ENCODE results near the gene KCNV2.

KCNV2 gene

DNA sequence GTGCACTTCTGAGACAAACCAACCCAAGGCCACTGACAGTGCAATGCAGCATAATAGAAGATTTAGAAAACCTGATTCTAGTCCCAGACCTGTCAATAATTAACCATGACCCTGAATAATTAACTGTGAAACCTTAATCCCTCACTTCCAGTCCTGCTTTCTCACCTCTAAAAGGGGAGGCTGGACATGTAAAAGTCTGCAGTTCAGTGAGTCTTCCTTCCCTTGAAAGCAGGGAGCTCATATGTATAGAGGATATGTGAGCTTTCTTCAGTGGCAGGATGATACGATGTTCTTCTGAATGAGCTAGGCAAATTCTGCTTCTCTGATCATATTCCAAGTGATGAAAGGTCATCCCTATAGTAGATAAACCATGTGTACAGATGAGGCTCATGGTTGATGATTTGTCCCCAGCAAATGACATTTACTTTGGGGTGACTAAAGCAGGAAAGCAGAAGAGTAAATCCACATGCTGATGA, 2.9 kb downstream of the KCNV2 start:
- no peak for DNase-seq (ENCODE audit: low spot score)

- no peak for DNase-seq (ENCODE audit: low spot score)
Observed at GRCh38 chr9:2722715-2723114, 5.4 kb downstream of the KCNV2 start.

DNA sequence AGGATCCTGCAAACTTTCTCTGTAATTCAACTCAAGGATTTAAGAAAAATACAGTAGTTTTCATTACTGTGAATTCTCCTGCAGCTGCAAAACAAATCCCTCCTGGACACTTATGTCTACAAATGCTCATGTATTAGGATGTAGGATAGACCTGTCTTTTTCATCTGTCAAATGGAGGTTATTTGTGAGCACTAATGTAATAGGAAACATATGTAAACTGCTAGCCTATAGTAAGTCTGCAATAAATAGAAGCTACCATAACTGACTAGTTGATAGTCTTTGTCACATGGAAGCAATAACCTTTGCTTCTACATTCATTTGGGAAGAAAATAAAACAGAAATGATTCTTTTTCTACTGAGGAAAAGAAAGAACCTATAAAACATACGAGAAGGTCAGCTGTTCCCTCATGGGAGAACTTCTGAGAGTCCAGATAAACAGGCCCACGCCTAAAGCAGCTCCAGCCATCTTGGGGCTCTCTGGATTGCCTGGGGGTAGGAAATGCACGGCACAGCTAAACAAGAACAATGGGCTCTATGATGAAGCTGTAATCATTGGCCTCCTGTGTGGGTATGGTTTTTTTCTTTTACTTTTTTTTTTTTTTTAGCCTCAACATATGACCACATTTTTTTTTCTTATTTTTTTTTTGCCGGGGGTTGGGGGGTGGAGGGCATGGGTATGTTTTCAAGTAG, 6.2 kb downstream of the KCNV2 start:
- no peak for DNase-seq (ENCODE audit: low spot score)

DNA sequence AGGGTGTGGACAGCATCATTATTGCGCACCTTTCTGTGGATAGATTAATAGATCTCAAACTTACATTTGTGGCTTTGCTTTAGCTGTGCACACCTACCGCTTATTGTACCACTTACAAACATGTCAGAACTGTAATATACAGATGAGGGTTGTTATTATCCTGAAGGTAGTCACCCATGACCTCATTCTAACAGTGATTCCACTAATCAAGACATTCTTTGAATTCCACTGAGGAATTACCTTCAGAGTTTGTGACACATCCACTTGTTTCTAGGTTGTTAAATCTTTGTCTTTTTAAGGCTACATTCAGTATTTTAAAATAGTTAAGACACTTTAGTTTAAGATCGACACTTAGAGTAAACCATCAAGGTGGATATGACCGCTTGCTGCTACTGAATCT, 7.8 kb downstream of the KCNV2 start:
- no peak for DNase-seq (ENCODE audit: low spot score)

DNA sequence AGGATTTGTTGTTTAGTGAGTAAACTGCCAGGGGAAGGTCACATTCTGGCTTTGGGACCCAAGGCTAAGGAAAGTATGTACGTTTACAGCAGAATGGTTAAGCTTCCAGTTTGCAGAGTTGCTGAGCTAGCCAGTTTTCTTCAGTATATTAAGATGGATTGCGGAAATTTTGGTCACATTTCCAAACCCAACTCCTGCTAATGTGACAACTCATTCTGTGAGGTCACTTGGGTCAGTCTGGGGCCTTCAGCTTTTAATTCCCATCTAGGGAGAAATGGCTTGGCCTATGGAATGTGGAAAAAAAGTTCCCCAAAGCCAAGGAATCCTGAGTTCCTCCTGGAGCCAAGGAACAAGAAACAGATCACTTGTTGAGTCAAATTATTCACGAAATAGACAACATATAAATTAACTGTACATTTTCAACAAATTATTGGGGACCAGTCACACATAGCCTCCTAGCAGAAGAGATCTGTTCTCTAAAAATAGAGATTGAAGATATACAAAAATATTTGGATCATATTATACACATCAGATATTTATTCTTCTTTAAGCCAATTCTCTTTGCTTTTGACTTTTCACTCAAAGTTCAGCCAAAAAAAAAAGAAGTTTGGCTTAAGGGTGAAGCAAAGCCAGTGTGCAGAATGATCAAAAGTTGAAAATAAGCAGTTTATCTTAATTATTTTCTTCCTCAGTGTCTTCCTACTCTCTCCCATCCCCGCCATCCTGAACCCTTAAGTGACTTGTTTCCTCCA, 8.8 kb downstream of the KCNV2 start:
- DNase-seq (ENCODE audit: low spot score), result no peak

- DNase-seq (ENCODE audit: low spot score), result no peak
Observed at GRCh38 chr9:2726650-2727340, 9.5 kb downstream of the KCNV2 start.

GRCh38 chr9:2727374-2727773, 10.1 kb downstream of the KCNV2 start:
- no peak for DNase-seq (ENCODE audit: low spot score)

GRCh38 chr9:2727966-2728613, 10.8 kb downstream of the KCNV2 start:
- DNase-seq (ENCODE audit: low spot score), result peak; percentile 44

GRCh38 chr9:2729003-2729402, 11.7 kb downstream of the KCNV2 start:
- no peak for DNase-seq (ENCODE audit: low spot score)

DNA sequence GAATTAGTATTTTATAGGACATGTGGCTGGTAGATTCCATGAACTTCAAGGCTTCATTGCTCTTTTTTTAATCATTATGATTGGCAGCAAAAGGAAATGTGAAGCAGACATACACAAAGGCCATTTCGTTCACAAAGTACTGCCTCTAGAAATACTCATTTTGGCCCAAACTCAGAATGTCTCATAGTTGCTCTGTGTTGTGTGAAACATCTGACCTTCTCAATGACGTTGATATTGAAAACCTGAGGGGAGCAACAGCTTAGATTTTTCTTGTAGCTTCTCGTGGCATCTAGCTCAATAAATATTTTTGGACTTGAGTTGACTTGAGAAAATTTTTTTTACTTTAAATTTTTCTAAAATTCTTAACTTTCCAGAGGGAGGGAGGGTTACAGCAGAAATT, 12.4 kb downstream of the KCNV2 start:
- no peak for DNase-seq (ENCODE audit: low spot score)

- no peak for DNase-seq (ENCODE audit: low spot score)
Observed at GRCh38 chr9:2730971-2731370, 13.7 kb downstream of the KCNV2 start.

GRCh38 chr9:2732492-2732891, 15.2 kb downstream of the KCNV2 start:
- DNase-seq (ENCODE audit: low spot score), result no peak

DNA sequence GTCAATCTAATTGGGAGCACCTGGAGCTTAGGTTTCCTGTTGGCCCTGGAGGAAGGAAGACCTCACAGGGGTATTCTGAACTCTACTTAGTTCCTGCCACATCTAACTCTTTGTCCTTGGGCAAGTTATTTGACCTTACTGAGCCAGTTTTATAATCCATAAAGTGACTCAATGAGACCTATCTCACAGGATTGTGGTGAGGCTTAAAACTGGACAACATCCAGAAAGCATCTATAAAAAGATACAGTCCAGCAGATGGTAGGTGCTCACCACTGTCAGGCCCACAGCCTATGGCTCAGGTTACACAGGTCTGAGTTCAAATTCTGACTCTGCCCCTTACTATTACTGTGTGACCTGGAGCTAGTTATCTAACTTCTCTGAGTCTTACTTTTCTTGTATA, 23.3 kb downstream of the KCNV2 start:
- no peak for DNase-seq (ENCODE audit: low spot score)

DNA sequence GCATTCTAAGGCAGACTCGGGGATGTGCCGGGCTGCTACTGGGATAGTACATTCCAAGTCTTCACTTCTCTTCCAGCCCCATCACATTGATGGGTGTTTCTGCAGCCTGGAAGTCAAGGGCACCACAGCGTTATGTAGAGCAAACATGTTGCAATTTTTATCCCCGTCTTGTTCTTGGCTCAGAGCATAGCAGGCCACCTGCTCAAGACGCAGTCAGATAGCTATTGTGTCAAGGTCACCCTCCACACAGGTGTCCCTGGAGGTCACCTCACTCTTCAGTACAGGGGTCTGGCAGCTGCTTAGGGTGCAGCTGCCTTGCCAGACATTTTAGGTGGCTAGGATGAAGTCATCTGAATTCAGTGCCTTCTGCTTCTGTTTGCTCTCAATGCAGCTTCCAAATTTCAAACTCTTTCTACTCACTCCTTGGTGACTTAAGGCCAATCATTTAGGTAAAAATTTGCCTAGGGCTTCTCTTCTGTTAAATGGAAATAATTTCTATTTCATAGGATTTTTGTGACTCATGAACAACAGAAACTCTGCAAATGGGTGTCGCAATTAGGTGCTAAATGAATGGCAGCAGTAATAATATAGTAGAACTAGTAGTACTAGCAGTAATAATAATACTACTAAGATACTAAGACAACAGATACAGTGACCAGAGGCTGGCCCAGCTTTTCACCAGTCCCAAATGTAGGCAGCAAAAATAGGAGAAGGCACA, 24.3 kb downstream of the KCNV2 start:
- no peak for DNase-seq (ENCODE audit: low spot score)

- DNase-seq (ENCODE audit: low spot score), result no peak
Observed at GRCh38 chr9:2742214-2742613, 24.9 kb downstream of the KCNV2 start.

- DNase-seq (ENCODE audit: low spot score), result no peak
Observed at GRCh38 chr9:2743937-2744529, 26.7 kb downstream of the KCNV2 start.

DNA sequence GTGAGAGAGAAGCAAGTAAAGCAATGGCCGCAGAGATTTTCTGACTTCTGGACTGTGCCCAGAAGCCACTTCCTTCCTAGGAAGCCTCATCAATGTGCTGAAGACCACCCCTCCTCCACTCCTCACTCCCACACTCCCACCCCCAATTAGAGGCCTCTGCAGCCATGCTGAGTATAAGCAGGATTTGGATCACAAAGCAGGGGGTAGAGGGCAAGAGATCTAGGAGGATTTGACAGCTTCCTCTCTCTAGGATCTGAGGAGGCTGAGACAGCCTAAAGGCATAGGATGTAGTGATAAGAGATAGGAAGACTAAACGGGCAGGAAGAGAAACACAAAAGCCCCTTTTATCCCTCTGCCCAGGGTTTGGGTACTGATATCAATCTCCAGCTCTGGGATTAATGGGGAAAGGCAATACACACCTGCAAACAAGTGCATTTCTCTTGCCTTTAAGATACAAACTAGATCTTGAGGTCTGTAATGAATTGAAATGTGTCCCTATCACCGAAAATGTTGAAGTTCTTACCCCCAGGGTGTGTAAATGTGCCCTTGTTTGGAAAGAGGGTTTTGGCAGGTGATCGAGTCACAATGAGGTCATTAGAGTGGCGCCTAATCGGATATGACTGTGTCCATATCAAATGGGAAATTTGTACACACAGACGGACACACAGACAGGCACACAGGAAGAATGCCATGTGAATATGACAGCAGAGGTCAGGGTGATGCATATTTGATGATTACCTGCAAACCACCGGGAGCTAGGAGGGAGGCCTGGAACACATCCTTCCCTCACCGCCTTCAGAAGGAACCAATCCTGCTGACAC, 28.5 kb downstream of the KCNV2 start:
- DNase-seq (ENCODE audit: low spot score), result no peak

- DNase-seq (ENCODE audit: low spot score), result no peak
Observed at GRCh38 chr9:2749485-2749884, 32.2 kb downstream of the KCNV2 start.

DNA sequence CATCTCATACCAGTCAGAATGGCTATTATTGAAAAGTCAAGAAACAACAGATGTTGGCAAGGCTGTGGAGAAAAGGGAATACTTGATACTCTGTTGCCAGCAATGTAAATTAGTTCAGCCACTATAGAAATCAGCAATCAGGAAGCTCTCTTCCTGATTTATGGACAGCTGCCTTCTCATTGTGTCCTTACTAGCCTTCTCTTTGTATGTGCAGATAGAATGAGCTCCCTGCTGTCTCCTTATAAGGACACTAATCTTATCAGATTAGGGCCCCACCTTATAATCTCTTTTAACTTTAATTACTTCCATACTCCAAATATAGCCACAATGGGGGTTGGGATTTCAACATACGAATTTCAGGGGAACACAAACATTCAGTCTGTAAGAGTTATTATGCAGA, 38.0 kb downstream of the KCNV2 start:
- DNase-seq (ENCODE audit: low spot score), result no peak

DNA sequence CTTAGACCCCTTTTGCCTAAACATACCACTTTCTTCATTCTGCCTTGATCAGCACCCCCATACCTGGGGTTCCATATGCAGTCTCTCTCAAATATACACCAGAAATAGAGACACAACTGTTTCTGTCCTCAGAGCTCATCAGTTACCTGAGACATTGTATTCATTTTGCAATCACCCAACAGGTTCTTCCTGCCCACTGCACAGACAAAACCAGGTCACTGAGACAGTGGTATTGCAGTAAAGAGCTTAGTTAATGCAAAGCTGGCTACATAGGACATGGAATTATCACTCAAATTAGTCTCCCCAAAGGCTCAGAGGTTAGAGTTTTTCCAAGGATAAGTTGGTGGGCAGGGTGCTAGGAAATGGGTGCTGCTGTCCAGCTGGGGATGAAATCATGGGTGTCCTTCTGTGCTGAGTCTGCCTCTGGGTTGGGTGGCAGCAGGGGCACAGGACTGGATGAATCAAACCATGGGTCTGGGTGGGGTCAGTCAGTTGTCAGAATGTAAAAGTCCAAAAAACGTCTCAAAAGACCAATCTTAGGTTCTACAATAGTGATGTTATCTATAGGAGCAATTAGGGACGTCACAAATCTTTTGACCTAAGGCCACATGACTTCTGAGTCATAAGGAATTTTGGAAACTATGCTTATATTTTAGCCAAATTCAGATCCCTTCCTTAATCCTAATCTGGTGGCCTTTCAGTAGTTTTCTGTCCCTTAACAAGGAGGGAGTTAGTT, 41.0 kb downstream of the KCNV2 start:
- DNase-seq (ENCODE audit: low spot score), result no peak
